ENCODE measurements around the gene DGKI. TPM values are rescaled to one million over a fixed set of nuclear protein-coding genes. Genes with fewer than 3 reads are reported as not detected.

DGKI gene
- total and polyA plus RNA-seq, 4 donors: 0.03 to 1.5 (median 0.33) TPM

GRCh38 chr7:137694405-137694804, 152.4 kb downstream of the DGKI start:
- Histone ChIP-seq H3K9ac (ENCODE audit: insufficient read depth in 1 of 2, low read length in 2 of 2) (no peak overlapping the region), H3K27ac (ENCODE audit: low read depth in 1 of 2, low read length in 1 of 2) (no peak overlapping the region), H3K36me3 (ENCODE audit: control insufficient read depth in 4 of 4, insufficient read depth in 4 of 4, low read length in 4 of 4) (no peaks in the 10 kb centered on the region), H3K9me3 (ENCODE audit: control insufficient read depth in 4 of 4, insufficient read depth in 3 of 4, low read length in 3 of 4) (no peaks in the 10 kb centered on the region), H3K27me3 (ENCODE audit: control insufficient read depth in 3 of 3, insufficient read depth in 3 of 3, low read length in 2 of 3) (no peaks in the 10 kb centered on the region), H3K4me1 (ENCODE audit: control insufficient read depth in 5 of 5, insufficient read depth in 5 of 5, low read length in 5 of 5) (no peaks in the 10 kb centered on the region), H3K4me3 (no peak overlapping the region)
- no peak for ATAC-seq (ENCODE audit: insufficient read depth, low FRiP score)
- DNase-seq: no peak
- TF ChIP-seq CTCF (IDR thresholded peaks at IDR 0.05; ENCODE audit: control extremely low read depth, extremely low read depth): no peak
- 68 to 85% methylated on average over 2 of the region's 2 CpGs for WGBS, 2 donors

GRCh38 chr7:137692399-137692798, 154.4 kb downstream of the DGKI start:
- 81 to 82% methylated on average over 4 of the region's 4 CpGs for WGBS, 2 donors
- no peak for DNase-seq
- Histone ChIP-seq H3K4me1 (ENCODE audit: control insufficient read depth in 5 of 5, insufficient read depth in 5 of 5, low read length in 5 of 5) (no peaks in the 10 kb centered on the region), H3K4me3 (no peak overlapping the region), H3K27me3 (ENCODE audit: control insufficient read depth in 3 of 3, insufficient read depth in 3 of 3, low read length in 2 of 3) (no peaks in the 10 kb centered on the region), H3K9me3 (ENCODE audit: control insufficient read depth in 4 of 4, insufficient read depth in 3 of 4, low read length in 3 of 4) (no peaks in the 10 kb centered on the region), H3K9ac (ENCODE audit: insufficient read depth in 1 of 2, low read length in 2 of 2) (no peak overlapping the region), H3K36me3 (ENCODE audit: control insufficient read depth in 4 of 4, insufficient read depth in 4 of 4, low read length in 4 of 4) (no peaks in the 10 kb centered on the region), H3K27ac (ENCODE audit: low read depth in 1 of 2, low read length in 1 of 2) (no peak overlapping the region)
- TF ChIP-seq CTCF (IDR thresholded peaks at IDR 0.05; ENCODE audit: control extremely low read depth, extremely low read depth): no peak
- ATAC-seq (ENCODE audit: insufficient read depth, low FRiP score): no peak

GRCh38 chr7:137691566-137691965, 155.2 kb downstream of the DGKI start:
- ATAC-seq (ENCODE audit: insufficient read depth, low FRiP score): no peak
- no peak for DNase-seq
- H3K9ac ChIP-seq (ENCODE audit: insufficient read depth in 1 of 2, low read length in 2 of 2): no peak overlapping the region
- H3K27ac ChIP-seq (ENCODE audit: low read depth in 1 of 2, low read length in 1 of 2): no peak overlapping the region
- no peaks in the 10 kb centered on the region for H3K4me1 ChIP-seq (ENCODE audit: control insufficient read depth in 5 of 5, insufficient read depth in 5 of 5, low read length in 5 of 5)
- TF ChIP-seq CTCF (IDR thresholded peaks at IDR 0.05; ENCODE audit: control extremely low read depth, extremely low read depth): no peak
- H3K27me3 ChIP-seq (ENCODE audit: control insufficient read depth in 3 of 3, insufficient read depth in 3 of 3, low read length in 2 of 3): no peaks in the 10 kb centered on the region
- H3K36me3 ChIP-seq (ENCODE audit: control insufficient read depth in 4 of 4, insufficient read depth in 4 of 4, low read length in 4 of 4): no peaks in the 10 kb centered on the region
- 88 to 92% methylated on average over 3 of the region's 3 CpGs for WGBS, 2 donors
- H3K9me3 ChIP-seq (ENCODE audit: control insufficient read depth in 4 of 4, insufficient read depth in 3 of 4, low read length in 3 of 4): no peaks in the 10 kb centered on the region
- no peak overlapping the region for H3K4me3 ChIP-seq

GRCh38 chr7:137690635-137691034, 156.1 kb downstream of the DGKI start:
- DNase-seq (no peak), ATAC-seq (ENCODE audit: insufficient read depth, low FRiP score) (no peak)
- Histone ChIP-seq H3K27me3 (ENCODE audit: control insufficient read depth in 3 of 3, insufficient read depth in 3 of 3, low read length in 2 of 3) (no peaks in the 10 kb centered on the region), H3K4me3 (no peak overlapping the region), H3K36me3 (ENCODE audit: control insufficient read depth in 4 of 4, insufficient read depth in 4 of 4, low read length in 4 of 4) (no peaks in the 10 kb centered on the region), H3K9me3 (ENCODE audit: control insufficient read depth in 4 of 4, insufficient read depth in 3 of 4, low read length in 3 of 4) (no peaks in the 10 kb centered on the region), H3K4me1 (ENCODE audit: control insufficient read depth in 5 of 5, insufficient read depth in 5 of 5, low read length in 5 of 5) (no peaks in the 10 kb centered on the region), H3K27ac (ENCODE audit: low read depth in 1 of 2, low read length in 1 of 2) (no peak overlapping the region), H3K9ac (ENCODE audit: insufficient read depth in 1 of 2, low read length in 2 of 2) (no peak overlapping the region)
- no peak for TF ChIP-seq CTCF (IDR thresholded peaks at IDR 0.05; ENCODE audit: control extremely low read depth, extremely low read depth)
- 76 to 85% methylated on average over 4 of the region's 4 CpGs for WGBS, 2 donors

All from lung (tissue), 12 donors.